Non-pigmented ciliary epithelial cell (primary cell): ENCODE results near the gene LRATD1.

ENCODE experiments used
- DNase-seq: peaks from one replicate; pipeline ENCODE4 v3.0.0-alpha.2; 2010; ENCODE audit warnings: low read depth

Gene LRATD1

DNA sequence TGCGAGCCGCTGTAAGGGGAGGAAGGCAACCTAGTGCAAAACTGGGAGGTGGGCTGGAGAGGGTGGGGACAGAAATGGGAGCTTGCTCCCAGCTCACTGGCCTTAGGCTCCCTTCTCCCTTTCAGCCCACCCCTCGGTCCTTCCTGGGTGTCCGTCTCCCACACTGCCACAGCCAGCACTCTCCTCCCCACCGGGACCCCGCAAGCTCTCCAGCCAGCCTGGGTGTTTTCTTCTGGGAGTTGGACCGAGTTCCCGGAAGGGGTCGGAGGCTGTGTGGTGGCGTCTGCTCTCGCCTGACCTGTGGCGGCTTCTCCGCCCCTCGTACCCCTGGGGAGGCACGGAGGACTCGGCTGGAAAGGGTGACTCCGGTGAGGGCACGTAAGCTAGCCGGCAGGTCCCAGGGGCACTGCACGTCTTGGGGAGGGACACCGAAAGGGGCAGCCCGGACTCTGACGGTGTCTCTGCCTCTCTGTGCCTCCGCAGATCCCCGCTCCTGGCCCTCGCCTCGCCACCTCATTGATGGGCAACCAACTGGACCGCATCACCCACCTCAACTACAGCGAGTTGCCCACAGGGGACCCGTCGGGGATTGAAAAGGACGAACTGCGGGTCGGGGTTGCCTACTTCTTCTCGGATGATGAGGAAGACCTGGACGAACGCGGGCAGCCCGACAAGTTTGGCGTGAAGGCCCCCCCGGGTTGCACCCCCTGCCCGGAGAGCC lies 1.1 kb downstream of the LRATD1 start:
- DNase-seq, result no peak

DNA sequence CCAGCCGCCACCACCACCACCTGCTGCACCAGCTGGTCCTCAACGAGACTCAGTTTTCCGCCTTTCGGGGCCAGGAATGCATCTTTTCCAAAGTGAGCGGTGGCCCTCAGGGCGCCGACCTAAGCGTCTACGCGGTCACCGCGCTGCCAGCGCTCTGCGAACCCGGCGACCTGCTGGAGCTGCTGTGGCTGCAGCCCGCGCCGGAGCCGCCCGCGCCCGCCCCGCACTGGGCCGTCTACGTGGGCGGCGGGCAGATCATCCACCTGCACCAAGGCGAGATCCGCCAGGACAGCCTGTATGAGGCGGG lies 1.6 kb downstream of the LRATD1 start:
- no peak for DNase-seq

DNA sequence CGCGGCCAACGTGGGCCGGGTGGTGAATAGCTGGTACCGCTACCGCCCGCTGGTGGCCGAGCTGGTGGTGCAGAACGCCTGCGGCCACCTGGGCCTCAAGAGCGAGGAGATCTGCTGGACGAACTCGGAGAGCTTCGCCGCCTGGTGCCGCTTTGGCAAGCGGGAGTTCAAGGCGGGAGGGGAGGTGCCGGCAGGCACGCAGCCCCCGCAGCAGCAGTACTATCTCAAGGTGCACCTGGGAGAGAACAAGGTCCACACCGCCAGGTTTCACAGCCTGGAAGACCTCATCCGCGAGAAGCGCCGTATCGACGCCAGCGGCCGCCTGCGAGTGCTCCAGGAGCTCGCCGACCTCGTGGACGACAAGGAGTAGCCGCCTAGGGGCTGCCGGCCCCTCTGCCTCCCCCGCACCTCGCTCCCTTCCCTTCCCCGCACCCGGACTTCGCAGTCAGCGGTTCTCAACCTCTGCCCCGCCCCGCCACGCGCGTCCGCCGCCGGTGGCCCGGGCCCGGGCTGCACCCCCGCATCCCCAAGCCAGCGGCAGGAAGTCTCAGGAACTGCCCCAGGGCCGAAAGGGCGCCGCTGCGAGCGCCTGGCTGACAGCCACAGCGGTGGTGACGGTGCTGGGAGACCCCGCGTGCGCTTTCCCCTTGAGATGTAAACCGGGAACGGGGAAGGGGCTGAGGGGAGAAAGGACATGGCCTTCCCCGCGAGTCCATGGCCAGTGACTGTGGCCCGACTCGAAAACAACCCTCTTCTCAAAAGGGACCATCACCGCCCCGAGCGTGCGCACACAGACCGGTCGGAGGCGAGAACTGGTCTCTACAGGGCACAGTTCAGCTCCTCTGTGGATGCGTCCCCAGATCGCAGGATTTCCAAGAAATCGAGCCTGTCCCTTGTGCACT lies 2.2 kb downstream of the LRATD1 start:
- DNase-seq, result peak; percentile 28

DNA sequence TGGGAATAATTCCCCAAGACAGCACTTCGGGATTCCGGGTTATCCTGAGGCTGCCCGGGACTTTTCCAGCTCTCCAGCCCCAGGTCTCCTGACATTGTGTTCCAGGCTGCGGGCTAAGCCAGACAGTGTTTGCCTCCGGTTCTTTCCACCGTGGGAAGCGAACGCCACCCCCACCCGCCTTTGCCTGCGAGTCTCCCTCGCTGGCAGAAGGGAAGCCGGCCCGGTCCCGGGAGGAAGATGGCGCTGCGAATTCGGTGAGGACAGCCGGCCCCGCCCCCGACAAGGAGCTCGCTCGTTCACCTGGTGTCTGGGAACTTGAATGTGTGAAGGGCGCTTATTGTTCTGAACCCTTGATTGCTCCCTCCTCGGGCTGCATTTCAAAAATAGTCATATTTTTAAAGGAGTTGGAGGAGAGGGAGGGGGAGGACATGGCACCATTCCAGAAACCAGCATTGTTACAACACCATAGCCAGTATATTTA lies 2.9 kb downstream of the LRATD1 start:
- peak; percentile 23 for DNase-seq

DNA sequence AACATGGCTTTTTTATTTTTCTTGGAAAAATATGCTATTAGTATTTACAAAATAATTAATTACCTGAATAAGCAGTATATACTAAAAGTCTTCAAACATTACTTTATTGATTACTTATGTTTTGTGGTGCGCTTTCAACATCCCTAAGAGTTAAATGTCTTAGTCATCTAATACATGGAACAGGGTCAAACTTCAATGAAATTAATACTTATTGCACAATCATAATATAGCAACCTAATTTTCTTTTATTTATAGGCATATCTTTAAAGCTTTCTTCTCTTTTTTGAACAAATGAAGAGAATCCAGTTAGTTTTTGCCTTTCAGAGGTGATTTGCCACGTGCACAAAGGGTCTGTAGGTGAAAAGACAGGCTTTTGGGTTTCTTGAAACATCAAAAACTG lies 6.0 kb downstream of the LRATD1 start:
- DNase-seq, result no peak

DNA sequence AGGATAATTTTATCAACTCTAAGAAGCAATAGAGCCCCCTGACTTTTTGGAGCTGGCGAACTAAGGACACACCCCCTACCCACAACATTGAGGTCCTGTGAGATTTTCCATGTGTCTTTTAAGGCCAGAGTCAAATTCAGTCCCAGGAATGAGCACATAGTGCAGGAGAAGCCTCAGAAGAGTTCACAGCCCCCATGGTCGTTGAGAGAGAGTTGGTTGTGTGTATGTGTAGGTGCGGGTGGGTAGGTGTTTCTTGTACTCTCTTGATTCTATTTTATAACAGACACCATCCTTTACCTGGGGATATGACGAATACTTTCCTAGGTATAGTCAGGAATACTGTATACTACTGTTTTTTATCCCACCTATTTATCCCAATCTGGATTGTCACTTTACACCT lies 8.6 kb downstream of the LRATD1 start:
- DNase-seq, result no peak

DNA sequence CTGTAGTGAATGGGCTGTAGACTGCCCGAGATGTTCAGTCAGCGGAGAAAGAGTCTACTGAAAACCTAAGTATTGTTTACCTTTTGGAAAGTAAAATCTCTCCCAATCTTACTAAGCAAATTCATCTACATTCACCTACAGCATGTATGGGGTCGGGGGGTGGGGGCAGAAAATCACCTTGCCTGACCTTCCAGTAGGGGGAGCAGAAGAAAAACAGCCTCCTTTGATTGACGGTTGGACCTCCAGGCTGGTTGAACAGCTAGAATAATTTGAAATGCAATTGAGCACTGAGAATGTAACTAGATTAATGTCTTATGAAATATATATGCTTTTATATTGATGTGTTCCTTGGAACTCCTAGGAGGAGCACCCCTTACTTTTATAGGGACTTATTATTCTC lies 10.0 kb downstream of the LRATD1 start:
- no peak for DNase-seq

DNA sequence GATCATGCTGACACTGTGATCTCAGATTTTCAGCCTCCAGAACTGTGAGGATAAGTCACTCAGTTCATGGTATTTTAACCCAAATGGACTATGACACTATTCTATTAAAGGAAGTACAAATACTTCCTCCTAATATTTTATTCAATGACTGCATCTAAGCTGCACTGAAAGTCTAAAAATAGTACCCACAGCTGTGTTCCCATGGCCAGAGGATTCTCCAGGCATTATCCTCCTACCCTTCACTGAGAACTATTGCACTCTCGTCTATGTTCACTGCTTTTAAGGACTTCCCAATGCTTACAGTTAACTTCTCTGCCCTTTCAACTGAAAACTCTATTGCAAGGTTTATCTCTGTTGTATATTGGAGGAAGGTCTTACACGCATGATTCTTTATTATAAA lies 15.2 kb downstream of the LRATD1 start:
- DNase-seq, result no peak

DNA sequence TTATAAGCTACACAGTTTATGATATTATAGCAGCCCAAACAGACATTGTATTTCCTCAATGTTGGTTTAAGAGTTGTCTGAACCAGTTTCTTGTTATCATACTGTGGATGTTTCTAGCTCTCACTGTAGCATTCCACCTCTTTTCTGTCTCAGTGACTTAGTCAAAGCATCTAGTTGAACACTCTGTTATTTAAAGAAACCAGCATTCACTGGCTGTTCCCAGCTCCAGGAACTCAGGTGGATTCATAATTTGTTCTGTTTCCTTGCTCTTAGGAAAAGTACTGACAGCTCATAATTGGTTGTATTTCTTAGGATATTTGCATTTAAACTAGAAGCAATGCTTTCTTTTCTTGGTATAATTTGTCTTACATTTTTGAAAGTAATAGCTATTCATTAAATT lies 17.5 kb downstream of the LRATD1 start:
- no peak for DNase-seq

DNA sequence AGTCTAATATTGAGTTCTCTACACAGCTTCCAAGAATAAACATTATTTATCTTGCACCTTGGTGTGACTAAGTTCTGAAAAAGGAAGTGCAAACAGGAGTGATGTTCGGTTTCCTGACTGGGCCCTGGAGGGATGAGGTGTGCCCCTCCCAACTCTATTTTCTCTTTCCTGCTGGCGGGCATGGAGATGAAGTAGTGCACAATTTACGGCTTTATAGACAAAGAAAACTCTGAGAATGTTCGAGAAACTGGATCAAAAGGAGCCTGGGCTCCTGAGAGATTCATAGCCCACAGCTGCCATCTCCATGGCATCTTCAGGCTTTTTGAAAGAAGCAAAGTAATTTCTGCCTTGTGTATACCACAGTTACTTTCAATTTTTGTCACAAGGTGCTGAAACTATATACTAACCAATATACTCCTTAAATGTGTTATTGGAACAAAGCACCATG lies 22.3 kb downstream of the LRATD1 start:
- no peak for DNase-seq

DNA sequence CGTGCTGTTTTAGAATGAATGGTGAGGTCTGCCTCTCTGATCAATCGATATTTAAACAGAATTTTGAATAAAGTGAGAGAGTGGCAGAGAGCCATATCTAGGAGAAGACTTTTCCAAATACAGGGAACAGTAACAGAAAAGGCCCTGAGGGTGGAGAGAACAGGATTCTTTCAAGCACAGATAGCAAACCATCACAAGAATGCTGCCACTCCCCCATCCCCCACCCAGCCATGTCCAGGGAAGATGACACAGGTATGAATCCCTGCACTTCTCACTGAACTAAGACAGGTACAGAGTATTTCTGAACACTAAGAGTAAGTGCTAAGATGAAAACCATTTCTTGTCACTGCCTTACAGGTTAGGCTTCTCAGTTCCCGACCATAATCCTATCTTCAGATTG lies 23.6 kb downstream of the LRATD1 start:
- no peak for DNase-seq

DNA sequence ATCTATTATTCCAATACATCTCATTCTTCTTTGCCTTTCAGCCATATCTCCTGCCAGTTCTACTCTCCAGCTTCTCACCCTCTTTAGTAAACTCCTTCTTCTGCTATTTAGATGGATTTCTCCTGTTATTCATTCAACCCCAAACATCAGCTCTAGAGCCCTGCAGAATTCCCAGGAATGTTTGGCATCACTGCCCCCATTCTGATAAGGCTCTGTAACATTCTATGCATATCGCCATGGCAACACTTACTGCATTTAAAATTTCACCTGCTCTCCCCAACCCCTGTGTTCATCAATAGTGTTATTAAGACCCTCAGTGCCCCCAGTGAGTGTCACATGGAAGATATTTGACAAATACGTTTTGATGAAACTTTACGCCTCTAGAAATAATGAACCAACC lies 28.6 kb downstream of the LRATD1 start:
- no peak for DNase-seq

DNA sequence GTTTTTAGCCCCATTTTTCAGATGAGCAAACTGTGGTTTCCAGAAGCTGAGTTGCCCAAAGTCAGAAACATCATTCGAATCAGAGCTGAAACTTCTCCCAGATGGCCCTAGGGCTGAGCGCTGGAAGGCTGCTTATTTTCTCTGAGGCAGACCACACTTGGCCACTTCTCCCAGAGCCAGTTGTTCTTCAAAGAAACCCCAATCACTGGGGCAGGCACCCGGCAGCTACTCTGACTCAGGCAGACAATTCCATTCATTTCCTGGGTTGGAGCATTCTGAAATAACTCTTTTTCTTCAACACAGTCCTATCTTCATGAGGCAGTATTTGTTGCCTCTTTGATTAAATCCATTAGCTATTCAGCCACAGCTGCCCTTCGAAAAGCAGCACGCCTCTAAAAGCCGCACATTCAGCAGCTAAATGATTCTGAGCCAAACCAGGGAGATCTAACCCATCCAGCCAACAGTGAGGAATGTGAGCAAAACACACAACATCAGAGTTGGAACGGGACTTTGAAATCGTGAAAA lies 40.9 kb downstream of the LRATD1 start:
- DNase-seq, result no peak

DNA sequence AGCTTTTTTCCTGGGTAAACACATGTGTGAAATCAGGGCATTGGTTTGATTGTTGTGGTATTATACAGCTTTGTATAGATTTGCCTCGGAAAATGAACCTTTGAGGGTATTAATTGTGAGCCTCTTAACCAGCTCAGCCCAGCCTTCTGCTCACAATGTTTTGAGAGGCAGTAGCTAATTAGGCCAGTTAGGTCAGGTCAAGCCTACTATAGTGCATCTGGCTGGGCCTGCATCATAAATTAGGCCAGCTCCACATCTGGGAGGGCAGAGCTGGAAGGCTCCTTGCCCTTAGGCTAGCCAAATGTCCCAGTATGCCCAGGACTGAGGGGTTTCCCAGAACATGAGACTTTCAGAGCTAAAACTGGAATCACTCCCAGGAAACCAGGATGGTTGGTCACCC lies 43.0 kb downstream of the LRATD1 start:
- no peak for DNase-seq

DNA sequence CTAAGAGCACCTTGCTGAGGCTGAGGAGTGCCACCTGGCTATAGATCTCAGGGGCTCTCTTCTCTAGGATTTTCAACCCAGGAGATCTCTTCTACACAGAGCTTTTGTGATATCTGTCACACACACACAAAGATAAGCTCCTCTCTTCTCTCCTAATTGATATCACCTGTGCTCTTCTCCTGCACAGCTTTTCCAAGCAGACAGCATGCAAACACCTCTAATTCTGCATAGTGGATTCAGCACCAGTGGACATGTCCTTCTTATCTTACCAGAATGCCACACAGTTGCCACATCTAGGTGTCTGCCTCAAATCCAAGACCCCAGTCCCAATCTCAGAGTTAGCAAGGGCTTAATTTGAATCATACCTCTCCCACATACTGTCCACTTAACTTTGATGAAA lies 43.9 kb downstream of the LRATD1 start:
- no peak for DNase-seq

DNA sequence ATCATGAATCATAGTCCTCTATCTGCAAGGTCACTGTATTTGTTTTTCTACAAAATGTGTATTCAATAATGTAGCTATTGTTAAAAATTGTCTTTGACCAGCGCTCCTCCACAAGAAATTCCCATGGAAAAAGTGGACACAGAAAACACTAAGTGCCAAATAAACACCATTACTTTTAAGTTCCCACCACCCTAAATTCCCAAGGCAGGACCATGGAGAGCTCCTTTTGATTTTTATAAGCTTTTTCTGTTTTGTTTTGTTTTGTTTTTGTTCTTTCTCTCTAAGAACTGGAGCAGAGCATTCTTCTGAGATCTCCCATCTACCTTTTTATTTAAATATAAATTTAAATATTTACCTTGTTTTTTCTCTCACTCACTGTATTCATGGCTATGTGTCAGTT lies 44.5 kb downstream of the LRATD1 start:
- no peak for DNase-seq

DNA sequence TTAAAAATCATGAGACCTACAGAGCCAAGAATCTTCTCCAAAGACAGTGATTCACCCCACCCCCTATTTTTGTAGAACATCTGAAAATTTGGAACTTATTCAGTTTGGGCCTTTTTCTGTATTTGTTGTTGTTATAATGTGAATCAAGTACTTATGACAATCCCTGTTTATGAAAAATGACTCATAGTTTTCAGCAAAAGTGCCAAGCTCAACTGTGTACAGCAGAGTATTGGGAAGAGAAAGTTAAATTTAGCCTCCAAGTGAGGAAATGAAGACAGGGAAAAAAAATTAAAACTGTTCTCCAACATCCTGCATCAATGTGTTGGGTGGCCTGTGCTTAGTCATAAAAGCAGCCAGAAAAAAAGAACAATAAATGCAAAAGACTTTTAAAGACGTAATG lies 46.2 kb downstream of the LRATD1 start:
- DNase-seq, result no peak

DNA sequence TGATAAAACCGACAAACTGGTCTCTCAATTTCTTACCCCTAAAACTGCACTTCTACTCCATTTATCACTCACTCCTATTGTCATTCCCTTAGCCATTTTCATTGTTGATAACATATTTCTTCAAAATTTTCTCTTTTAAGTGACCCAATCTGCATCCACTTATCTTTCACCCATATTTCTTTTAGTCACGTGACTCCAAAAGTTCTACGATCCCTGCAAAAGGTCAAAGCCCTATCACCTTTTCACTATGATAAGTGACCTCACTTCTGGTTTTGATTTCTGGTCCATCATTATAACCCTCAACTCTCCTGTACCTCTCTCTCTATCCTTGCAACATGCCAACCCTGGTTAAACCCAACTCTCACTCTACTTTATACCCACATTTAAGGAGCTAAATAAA lies 49.1 kb downstream of the LRATD1 start:
- no peak for DNase-seq
